GM18870 (cell line): ENCODE data around the gene UGT1A10.
"Not testable (repeated sequence)": the region's sequence is repeated elsewhere in the genome, so short reads cannot be mapped to it uniquely, and the experiment has no call there.

Experiments used
- ATAC-seq: cut with Tn5 transposase; IDR thresholded peaks from one replicate; pipeline ENCODE4 v1.9.1; 2021; ENCODE audit warnings: moderate library complexity; ENCODE audit not compliant: unreplicated experiment

The UGT1A10 gene

GRCh38 chr2:233736868-233737653, 100.8 kb downstream of the UGT1A10 start:
- not testable (repeated sequence) for ATAC-seq

- ATAC-seq, result no peak
These were observed 104.6 kb downstream of the UGT1A10 start for GRCh38 chr2:233740870-233741269.

GRCh38 chr2:233743464-233744259, 107.4 kb downstream of the UGT1A10 start:
- no peak for ATAC-seq

GRCh38 chr2:233745073-233745755, 109.0 kb downstream of the UGT1A10 start:
- ATAC-seq, result no peak

- not testable (repeated sequence) for ATAC-seq
These were observed 109.6 kb downstream of the UGT1A10 start for GRCh38 chr2:233745838-233746237.

DNA sequence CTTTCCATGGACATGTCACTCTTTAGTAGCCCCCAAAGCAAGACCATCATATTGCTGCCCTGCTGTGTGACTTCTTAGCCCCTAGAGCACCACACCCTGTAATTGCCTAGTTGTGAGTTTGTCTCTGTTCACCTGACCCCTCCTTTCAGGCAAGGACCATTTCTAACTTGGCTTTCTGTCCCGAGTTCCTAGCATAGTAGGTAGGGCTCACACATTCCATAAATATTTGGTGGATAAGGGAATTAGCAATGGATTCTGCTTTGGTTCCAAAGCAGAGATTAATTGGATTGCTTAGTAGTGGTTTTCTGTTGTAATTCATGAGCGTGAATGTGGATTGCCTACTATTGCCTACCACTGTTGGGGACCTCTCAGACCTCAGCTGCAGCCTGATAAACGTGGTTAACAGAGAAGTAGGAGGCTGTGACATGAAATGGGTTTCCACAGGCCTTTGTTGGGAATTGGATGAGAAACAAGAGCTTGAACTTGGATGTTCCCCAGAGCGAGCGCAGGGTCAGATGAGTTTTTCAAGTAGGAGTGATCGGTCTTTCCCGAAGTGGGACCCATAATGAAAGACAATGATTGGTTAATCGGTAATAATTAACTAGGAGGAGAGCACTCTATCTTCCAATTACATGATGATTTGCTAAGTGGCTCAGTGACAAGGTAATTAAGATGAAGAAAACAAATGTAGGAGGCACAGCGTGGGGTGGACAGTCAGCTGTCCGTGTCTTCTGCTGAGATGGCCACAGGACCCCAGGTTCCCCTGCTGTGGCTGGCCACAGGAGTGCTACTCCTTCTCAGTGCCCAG, 110.4 kb downstream of the UGT1A10 start:
- ATAC-seq, result no peak

DNA sequence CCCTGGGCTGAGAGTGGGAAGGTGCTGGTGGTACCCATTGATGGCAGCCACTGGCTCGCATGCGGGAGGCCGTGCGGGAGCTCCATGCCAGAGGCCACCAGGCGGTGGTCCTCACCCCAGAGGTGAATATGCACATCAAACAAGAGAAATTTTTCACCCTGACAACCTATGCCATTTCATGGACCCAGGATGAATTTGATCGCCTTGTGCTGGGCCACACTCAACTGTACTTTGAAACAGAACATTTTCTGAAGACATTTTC, 111.0 kb downstream of the UGT1A10 start:
- ATAC-seq, result no peak

- ATAC-seq, result not testable (repeated sequence)
These were observed 114.4 kb downstream of the UGT1A10 start for GRCh38 chr2:233750689-233751088.

- not testable (repeated sequence) for ATAC-seq
These were observed 115.2 kb downstream of the UGT1A10 start for GRCh38 chr2:233751212-233752009.

GRCh38 chr2:233754872-233755611, 118.8 kb downstream of the UGT1A10 start:
- ATAC-seq, result no peak

- ATAC-seq, result no peak
These were observed 120.3 kb downstream of the UGT1A10 start for GRCh38 chr2:233756429-233757081.

DNA sequence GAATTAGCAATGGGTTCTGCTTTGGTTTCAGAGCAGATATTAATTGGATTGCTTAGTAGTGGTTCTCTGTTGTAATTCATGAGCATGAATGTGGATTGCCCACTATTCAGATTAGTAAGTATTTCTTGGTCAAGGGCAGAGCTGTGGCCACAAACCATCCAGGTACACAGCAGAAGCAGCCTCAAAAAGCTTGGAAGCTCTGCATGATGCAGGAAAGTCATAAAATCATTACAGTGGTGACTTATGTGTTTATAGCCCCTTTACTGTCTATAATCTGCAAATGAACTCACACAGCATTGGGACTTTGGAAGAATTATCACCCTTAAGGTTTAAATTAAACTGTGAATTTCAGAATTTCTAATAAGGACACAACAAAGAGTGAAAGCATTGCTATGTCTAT, 121.9 kb downstream of the UGT1A10 start:
- ATAC-seq, result no peak

DNA sequence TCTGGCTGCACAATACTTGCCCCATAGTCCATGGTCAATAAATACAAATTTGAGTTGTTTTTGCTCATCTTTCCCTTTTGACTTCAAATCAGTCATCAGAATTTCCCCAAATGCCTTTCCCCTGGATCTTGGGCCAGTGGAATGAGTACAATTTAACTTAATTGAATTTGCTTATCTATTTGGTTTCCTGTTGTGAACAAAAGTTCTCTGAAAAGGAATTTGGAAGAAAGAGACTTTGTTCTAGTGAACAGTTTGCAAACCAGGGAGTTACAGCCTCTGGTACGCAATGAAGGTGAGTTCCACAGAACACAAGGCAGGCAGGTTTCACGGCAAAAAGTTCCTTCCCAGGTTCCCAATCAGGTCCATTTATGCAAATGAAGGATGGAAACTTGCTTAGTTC, 122.6 kb downstream of the UGT1A10 start:
- ATAC-seq, result no peak

DNA sequence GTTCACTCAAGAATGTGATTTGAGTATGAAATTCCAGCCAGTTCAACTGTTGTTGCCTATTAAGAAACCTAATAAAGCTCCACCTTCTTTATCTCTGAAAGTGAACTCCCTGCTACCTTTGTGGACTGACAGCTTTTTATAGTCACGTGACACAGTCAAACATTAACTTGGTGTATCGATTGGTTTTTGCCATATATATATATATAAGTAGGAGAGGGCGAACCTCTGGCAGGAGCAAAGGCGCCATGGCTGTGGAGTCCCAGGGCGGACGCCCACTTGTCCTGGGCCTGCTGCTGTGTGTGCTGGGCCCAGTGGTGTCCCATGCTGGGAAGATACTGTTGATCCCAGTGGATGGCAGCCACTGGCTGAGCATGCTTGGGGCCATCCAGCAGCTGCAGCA, 123.8 kb downstream of the UGT1A10 start, which contains the start of gene UGT1A1:
Gene UGT1A1 (plus strand): TSS at position 228 of the 400 bp plus-strand sequence. CDS start 18 bp downstream, at position 246.
- ATAC-seq, result no peak

- ATAC-seq, result no peak
These were observed 125.0 kb downstream of the UGT1A10 start for GRCh38 chr2:233761040-233761769.

DNA sequence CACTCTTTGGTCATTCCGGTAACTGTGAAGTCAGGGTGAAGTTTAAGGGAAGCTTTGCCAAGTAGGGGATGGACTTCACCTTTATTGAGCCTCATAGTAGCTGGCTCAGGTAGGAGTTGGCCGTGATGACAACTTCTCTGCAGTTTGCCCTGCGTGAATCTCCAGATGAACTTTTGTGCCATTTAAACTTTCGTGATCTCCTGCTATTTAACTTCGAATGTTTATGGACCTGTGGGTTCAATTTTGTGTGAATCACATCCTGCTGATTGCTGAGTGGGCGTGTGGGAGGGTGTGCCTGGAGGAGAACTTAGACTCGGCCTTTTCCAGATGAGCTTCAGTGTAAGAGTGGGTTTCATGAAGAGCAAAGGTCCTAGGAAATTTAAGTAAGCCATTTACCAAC, 128.0 kb downstream of the UGT1A10 start:
- no peak for ATAC-seq

DNA sequence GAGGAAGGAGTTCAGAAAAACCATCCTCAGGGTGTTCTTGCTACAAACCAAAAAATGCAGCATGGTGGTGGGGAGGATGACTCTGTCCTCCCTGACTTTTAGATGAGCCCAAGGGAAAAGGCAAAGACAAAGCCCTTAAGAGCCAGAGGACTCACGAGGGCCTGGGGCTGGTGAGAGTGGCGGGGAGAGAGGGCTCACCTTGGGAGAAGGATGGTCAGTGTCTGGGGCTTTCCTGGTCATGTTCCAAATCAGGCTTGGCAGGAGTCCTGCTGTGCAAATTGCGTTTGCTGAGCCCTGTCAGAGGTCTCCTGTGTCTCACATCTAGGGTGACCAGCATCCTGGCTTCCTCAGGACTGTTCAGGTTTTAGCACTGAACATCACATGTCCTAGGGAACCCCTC, 128.5 kb downstream of the UGT1A10 start:
- ATAC-seq, result no peak

- no peak for ATAC-seq
These were observed 130.2 kb downstream of the UGT1A10 start for GRCh38 chr2:233766416-233766815.
